Gastroesophageal sphincter (tissue), 3 donors: ENCODE data around the gene UPK1B.

Experiments
- POLR2AphosphoS5 ChIP-seq: sonication (generic); formaldehyde crosslinking; IDR thresholded peaks from one replicate; pipeline ENCODE4 v1.6.1; 2017; ENCODE audit warnings: antibody characterized with exemption
- TF ChIP-seq, protein P1 (sequence below), 4 experiments: fragments of 200-600 bp in 2 of 4; fragments of 450-650 bp in 2 of 4; sonication (generic) in 1 of 4; IDR thresholded peaks; one replicate each; pipeline ENCODE4 v1.5.1; 2017 to 2019; ENCODE audit warnings: antibody characterized with exemption in 4 of 4, mild to moderate bottlenecking in 2 of 4, moderate library complexity in 2 of 4

DNA sequence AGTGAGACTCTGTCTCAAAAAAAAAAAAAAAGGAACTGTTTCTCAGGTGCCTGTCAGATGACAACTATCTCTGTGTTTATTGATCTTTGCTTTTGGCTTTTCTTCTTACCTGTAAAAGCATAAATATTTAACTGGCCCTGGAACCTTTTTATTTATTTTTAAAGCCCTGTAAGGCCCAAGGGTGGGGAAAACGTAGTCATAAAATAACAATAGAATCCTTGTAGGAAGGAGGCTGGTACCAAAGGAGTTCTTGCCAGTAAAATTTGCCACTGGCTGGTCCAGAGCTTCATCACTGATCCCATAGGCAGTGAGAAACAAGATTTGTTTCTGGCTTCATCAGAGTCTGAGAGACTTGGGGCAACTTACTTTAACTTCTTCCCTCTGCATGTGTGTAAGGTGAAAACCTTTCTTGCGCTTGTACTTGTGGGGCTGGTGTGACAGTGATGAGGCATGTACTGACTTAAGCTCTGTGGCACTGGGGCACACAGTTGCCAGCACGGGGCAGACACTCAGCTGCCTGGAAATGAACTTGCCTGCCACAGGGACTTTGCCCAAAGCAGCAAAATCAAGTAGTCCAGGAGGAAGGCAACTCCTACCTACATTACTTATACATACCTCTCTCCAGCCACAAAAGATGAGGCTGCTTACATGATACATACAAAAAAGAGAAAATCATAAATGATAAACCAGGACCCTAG lies 47.7 kb downstream of the UPK1B start:
- no peak for TF ChIP-seq POLR2AphosphoS5
- TF ChIP-seq, protein P1, sequence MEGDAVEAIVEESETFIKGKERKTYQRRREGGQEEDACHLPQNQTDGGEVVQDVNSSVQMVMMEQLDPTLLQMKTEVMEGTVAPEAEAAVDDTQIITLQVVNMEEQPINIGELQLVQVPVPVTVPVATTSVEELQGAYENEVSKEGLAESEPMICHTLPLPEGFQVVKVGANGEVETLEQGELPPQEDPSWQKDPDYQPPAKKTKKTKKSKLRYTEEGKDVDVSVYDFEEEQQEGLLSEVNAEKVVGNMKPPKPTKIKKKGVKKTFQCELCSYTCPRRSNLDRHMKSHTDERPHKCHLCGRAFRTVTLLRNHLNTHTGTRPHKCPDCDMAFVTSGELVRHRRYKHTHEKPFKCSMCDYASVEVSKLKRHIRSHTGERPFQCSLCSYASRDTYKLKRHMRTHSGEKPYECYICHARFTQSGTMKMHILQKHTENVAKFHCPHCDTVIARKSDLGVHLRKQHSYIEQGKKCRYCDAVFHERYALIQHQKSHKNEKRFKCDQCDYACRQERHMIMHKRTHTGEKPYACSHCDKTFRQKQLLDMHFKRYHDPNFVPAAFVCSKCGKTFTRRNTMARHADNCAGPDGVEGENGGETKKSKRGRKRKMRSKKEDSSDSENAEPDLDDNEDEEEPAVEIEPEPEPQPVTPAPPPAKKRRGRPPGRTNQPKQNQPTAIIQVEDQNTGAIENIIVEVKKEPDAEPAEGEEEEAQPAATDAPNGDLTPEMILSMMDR (IDR thresholded peaks at IDR 0.05), result no peak
